ENCODE results near the gene ETV3L.

The ETV3L gene

GRCh38 chr1:157099633-157100009 is at the start of gene ETV3L:
Gene ETV3L (minus strand): TSS chr1:157099808. CDS start chr1:157099523, 285 bp downstream.
- H3K4me1 ChIP-seq (ENCODE audit: insufficient read depth, insufficient read length) = peaks cover 6% of the 10 kb centered on the region
- H3K9me3 ChIP-seq (ENCODE audit: insufficient read depth, low read length) = no peaks in the 10 kb centered on the region
- no peaks in the 10 kb centered on the region for H3K27me3 ChIP-seq (ENCODE audit: insufficient read depth, insufficient read length)
- no peaks in the 10 kb centered on the region for H3K36me3 ChIP-seq (ENCODE audit: insufficient read depth, insufficient read length, low read length)
- H3K9ac ChIP-seq (ENCODE audit: insufficient read length, low read depth) = no peak within 1 kb of the TSS
- H3K4me3 ChIP-seq (ENCODE audit: insufficient read length, low read depth) = no peak within 1 kb of the TSS
- DNase-seq (ENCODE audit: low read depth, low spot score) = no peak
- no peak for TF ChIP-seq YY1 (IDR thresholded peaks at IDR 0.05; ENCODE audit: insufficient read depth, insufficient read length)
- no peak for TF ChIP-seq ZNF274 (IDR thresholded peaks at IDR 0.05; ENCODE audit: low read depth, low read length)
- no peak for TF ChIP-seq SUZ12 (IDR thresholded peaks at IDR 0.05; ENCODE audit: extremely low read depth, insufficient read depth, insufficient read length)

DNA sequence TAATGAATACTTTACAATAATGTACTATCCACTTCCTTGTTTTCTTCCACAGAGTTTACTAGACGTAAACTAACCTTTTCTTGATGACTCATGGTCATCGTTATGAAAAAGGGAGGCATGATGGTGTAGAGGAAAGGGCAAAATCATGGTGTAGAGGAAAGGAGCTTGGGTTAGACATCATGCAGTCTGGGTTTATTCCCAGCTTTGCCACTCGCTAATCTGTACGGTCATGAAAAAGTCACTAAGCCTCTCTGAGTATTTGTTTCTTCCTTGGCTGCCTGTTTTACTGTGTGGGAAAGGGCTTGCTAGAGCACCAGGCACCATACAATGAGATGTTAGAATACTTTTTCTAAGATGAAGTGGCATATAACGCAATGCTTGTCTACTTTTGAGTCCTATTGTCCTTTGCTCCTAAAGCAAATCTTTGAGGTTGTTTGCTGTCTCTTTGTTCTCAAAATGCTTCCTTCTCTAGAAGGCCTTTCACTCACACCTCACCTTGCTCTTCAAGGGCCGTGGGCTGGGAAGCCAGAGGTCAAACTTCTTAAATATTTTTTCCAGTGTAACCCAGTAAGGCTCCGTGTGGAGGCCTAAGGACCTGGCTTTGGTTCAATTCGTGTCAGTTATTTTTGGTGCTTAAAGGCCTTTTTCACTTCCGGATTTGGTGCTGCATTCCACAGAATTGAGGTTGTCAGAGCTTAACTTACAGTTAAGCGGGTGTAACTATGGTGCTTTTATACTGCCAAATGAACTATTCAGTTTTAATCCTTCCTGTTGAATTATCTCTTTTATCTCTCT is 48.5 kb upstream of the ETV3L start:
- TF ChIP-seq ZNF274 (IDR thresholded peaks at IDR 0.05; ENCODE audit: low read depth, low read length) (no peak), YY1 (IDR thresholded peaks at IDR 0.05; ENCODE audit: insufficient read depth, insufficient read length) (no peak), SUZ12 (IDR thresholded peaks at IDR 0.05; ENCODE audit: extremely low read depth, insufficient read depth, insufficient read length) (no peak)
- Histone ChIP-seq H3K27me3 (ENCODE audit: insufficient read depth, insufficient read length) (no peaks in the 10 kb centered on the region), H3K9ac (ENCODE audit: insufficient read length, low read depth) (no peak overlapping the region), H3K4me3 (ENCODE audit: insufficient read length, low read depth) (no peak overlapping the region), H3K36me3 (ENCODE audit: insufficient read depth, insufficient read length, low read length) (no peaks in the 10 kb centered on the region), H3K4me1 (ENCODE audit: insufficient read depth, insufficient read length) (peaks cover 4% of the 10 kb centered on the region), H3K9me3 (ENCODE audit: insufficient read depth, low read length) (no peaks in the 10 kb centered on the region)
- no peak for DNase-seq (ENCODE audit: low read depth, low spot score)

- Histone ChIP-seq H3K4me3 (ENCODE audit: insufficient read length, low read depth) (no peak overlapping the region), H3K27me3 (ENCODE audit: insufficient read depth, insufficient read length) (no peaks in the 10 kb centered on the region), H3K4me1 (ENCODE audit: insufficient read depth, insufficient read length) (peaks cover 3% of the 10 kb centered on the region), H3K9ac (ENCODE audit: insufficient read length, low read depth) (no peak overlapping the region), H3K36me3 (ENCODE audit: insufficient read depth, insufficient read length, low read length) (no peaks in the 10 kb centered on the region), H3K9me3 (ENCODE audit: insufficient read depth, low read length) (no peaks in the 10 kb centered on the region)
- TF ChIP-seq YY1 (IDR thresholded peaks at IDR 0.05; ENCODE audit: insufficient read depth, insufficient read length) (no peak), ZNF274 (IDR thresholded peaks at IDR 0.05; ENCODE audit: low read depth, low read length) (no peak), SUZ12 (IDR thresholded peaks at IDR 0.05; ENCODE audit: extremely low read depth, insufficient read depth, insufficient read length) (no peak)
- no peak for DNase-seq (ENCODE audit: low read depth, low spot score)
Measured at GRCh38 chr1:157147037-157147436, 47.4 kb upstream of the ETV3L start.

DNA sequence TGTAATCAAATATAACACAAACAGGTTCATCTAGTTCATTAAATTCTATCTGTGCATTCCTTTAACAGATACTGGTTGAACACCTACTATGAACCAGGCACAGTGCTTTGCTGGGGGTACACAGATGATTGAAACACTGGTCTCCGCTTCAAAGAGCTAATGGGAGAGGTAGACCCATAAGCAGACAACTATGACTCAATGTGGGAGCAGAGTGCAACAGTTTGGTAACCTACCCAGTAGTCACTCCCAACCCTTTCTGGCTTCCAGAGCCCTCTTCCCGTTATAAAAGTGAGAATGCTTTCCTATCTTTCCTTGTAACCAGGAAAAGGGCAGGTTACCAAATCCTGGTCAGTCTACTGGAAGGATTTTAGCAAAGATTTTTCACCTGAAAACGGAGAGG is 46.6 kb upstream of the ETV3L start:
- no peaks in the 10 kb centered on the region for H3K9me3 ChIP-seq (ENCODE audit: insufficient read depth, low read length)
- peaks cover under 1% of the 10 kb centered on the region for H3K4me1 ChIP-seq (ENCODE audit: insufficient read depth, insufficient read length)
- H3K27me3 ChIP-seq (ENCODE audit: insufficient read depth, insufficient read length) = no peaks in the 10 kb centered on the region
- H3K9ac ChIP-seq (ENCODE audit: insufficient read length, low read depth) = no peak overlapping the region
- DNase-seq (ENCODE audit: low read depth, low spot score) = no peak
- TF ChIP-seq YY1 (IDR thresholded peaks at IDR 0.05; ENCODE audit: insufficient read depth, insufficient read length) (no peak), ZNF274 (IDR thresholded peaks at IDR 0.05; ENCODE audit: low read depth, low read length) (no peak), SUZ12 (IDR thresholded peaks at IDR 0.05; ENCODE audit: extremely low read depth, insufficient read depth, insufficient read length) (no peak)
- H3K36me3 ChIP-seq (ENCODE audit: insufficient read depth, insufficient read length, low read length) = no peaks in the 10 kb centered on the region
- no peak overlapping the region for H3K4me3 ChIP-seq (ENCODE audit: insufficient read length, low read depth)

DNA sequence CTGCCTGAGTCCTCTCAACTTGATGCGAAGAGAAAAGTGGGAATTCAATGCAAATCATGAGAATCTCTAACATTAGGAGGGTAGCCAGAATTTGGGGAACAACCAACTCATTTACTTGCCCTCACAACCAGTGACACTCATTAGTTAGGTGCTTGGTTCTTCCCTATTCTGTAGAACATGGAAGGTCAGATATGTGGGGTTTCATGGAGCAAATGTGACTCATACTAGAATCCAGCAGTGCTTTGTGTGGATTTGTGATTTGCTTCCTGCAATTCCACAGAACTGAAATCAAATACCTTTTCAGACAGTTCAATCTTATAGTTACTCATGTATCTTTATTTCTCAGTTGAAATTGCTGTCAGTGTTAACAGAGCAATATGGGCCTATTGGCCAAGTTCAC is 45.5 kb upstream of the ETV3L start:
- TF ChIP-seq SUZ12 (IDR thresholded peaks at IDR 0.05; ENCODE audit: extremely low read depth, insufficient read depth, insufficient read length) = no peak
- no peak for TF ChIP-seq ZNF274 (IDR thresholded peaks at IDR 0.05; ENCODE audit: low read depth, low read length)
- TF ChIP-seq YY1 (IDR thresholded peaks at IDR 0.05; ENCODE audit: insufficient read depth, insufficient read length) = no peak
- H3K4me1 ChIP-seq (ENCODE audit: insufficient read depth, insufficient read length) = peaks cover 3% of the 10 kb centered on the region
- no peak overlapping the region for H3K4me3 ChIP-seq (ENCODE audit: insufficient read length, low read depth)
- no peak for DNase-seq (ENCODE audit: low read depth, low spot score)
- no peaks in the 10 kb centered on the region for H3K27me3 ChIP-seq (ENCODE audit: insufficient read depth, insufficient read length)
- no peak overlapping the region for H3K9ac ChIP-seq (ENCODE audit: insufficient read length, low read depth)
- H3K36me3 ChIP-seq (ENCODE audit: insufficient read depth, insufficient read length, low read length) = no peaks in the 10 kb centered on the region
- no peaks in the 10 kb centered on the region for H3K9me3 ChIP-seq (ENCODE audit: insufficient read depth, low read length)

DNA sequence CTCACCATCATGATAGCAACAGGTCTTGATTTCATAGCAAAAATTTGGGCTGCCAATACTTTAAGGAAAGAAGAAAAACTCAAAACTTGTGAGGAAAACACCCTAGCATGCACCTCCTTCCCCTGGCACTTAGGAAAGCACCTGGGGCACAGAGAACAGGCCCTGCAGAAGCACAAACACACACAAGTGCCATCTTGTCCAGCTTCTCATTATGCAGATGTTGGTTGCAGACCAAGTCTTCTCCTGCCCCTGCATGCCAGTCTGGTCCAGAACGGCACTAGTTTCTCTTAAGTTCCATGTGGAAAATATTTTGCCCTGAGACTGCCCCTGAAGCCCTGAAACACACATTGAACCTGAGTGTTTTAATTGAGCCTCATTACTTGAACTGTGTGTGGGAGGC is 44.9 kb upstream of the ETV3L start:
- TF ChIP-seq ZNF274 (IDR thresholded peaks at IDR 0.05; ENCODE audit: low read depth, low read length) (no peak), SUZ12 (IDR thresholded peaks at IDR 0.05; ENCODE audit: extremely low read depth, insufficient read depth, insufficient read length) (no peak), YY1 (IDR thresholded peaks at IDR 0.05; ENCODE audit: insufficient read depth, insufficient read length) (no peak)
- Histone ChIP-seq H3K27me3 (ENCODE audit: insufficient read depth, insufficient read length) (no peaks in the 10 kb centered on the region), H3K9ac (ENCODE audit: insufficient read length, low read depth) (no peak overlapping the region), H3K9me3 (ENCODE audit: insufficient read depth, low read length) (no peaks in the 10 kb centered on the region), H3K4me3 (ENCODE audit: insufficient read length, low read depth) (no peak overlapping the region), H3K36me3 (ENCODE audit: insufficient read depth, insufficient read length, low read length) (no peaks in the 10 kb centered on the region), H3K4me1 (ENCODE audit: insufficient read depth, insufficient read length) (peaks cover 3% of the 10 kb centered on the region)
- DNase-seq (ENCODE audit: low read depth, low spot score) = no peak

GRCh38 chr1:157142765-157143423 is 43.3 kb upstream of the ETV3L start:
- DNase-seq (ENCODE audit: low read depth, low spot score) = no peak
- Histone ChIP-seq H3K9ac (ENCODE audit: insufficient read length, low read depth) (no peak overlapping the region), H3K4me1 (ENCODE audit: insufficient read depth, insufficient read length) (peaks cover 3% of the 10 kb centered on the region), H3K27me3 (ENCODE audit: insufficient read depth, insufficient read length) (no peaks in the 10 kb centered on the region), H3K4me3 (ENCODE audit: insufficient read length, low read depth) (no peak overlapping the region), H3K36me3 (ENCODE audit: insufficient read depth, insufficient read length, low read length) (no peaks in the 10 kb centered on the region), H3K9me3 (ENCODE audit: insufficient read depth, low read length) (no peaks in the 10 kb centered on the region)
- TF ChIP-seq SUZ12 (IDR thresholded peaks at IDR 0.05; ENCODE audit: extremely low read depth, insufficient read depth, insufficient read length) = no peak
- no peak for TF ChIP-seq ZNF274 (IDR thresholded peaks at IDR 0.05; ENCODE audit: low read depth, low read length)
- TF ChIP-seq YY1 (IDR thresholded peaks at IDR 0.05; ENCODE audit: insufficient read depth, insufficient read length) = no peak

All from NT2/D1 (cell line).